H1 (cell line): ENCODE data around the gene CBX4. TPM values are rescaled to one million over a fixed set of nuclear protein-coding genes. Genes with fewer than 3 reads are reported as not detected.

Experiments used
- CTCF ChIA-PET: fragments of 300-600 bp; sonication (Branson Sonifier 250); formaldehyde crosslinking; loops from one replicate; lab custom pipeline; 2021; ENCODE audit not compliant: partially characterized antibody; lab: Charles Lee
- POLR2A ChIA-PET: fragments of 300-600 bp; sonication (Branson Sonifier 250); formaldehyde crosslinking; loops from one replicate; lab custom pipeline; 2021; ENCODE audit warnings: inconsistent platforms; ENCODE audit not compliant: partially characterized antibody; lab: Charles Lee
- DNase-seq, 2 experiments: peaks; one replicate each; pipeline versions ENCODE4 v3.0.0 to v3.0.0-alpha.2; 2010 to 2022; ENCODE audit warnings: low spot score in 2 of 2, low read depth in 1 of 2, mixed read lengths in 1 of 2
- FAIRE-seq: peaks from 2 replicates; lab custom pipeline; 2011; peaks lifted over from hg19 to GRCh38; lab: Jason Lieb, UNC
- H2AFZ ChIP-seq: 2 replicates; pipeline ENCODE4 v1.8.1; 2012; ENCODE audit warnings: low read length, inconsistent platforms
- H2AK5ac ChIP-seq: 2 replicates; pipeline ENCODE4 v1.6.1; 2013; ENCODE audit warnings: low read depth, low read length
- H2BK120ac ChIP-seq: replicated peaks from 2 replicates; pipeline ENCODE3; 2013; ENCODE audit warnings: low read depth, low read length, inconsistent platforms
- H2BK12ac ChIP-seq: 2 replicates; pipeline ENCODE4 v1.6.1; 2013; ENCODE audit warnings: low read depth, low read length
- H2BK15ac ChIP-seq: 2 replicates; pipeline ENCODE4 v1.6.1; 2013; ENCODE audit warnings: low read length
- H2BK20ac ChIP-seq: 2 replicates; pipeline ENCODE4 v1.6.1; 2013; ENCODE audit warnings: low read length
- H2BK5ac ChIP-seq: 2 replicates; pipeline ENCODE4 v1.6.1; 2013; ENCODE audit warnings: low read depth, low read length
- H3K14ac ChIP-seq: 2 replicates; pipeline ENCODE4 v1.6.1; 2013; ENCODE audit warnings: inconsistent platforms; ENCODE audit not compliant: insufficient read length
- H3K18ac ChIP-seq: 2 replicates; pipeline ENCODE4 v1.6.1; 2013; ENCODE audit warnings: low read length; ENCODE audit errors: extremely low read depth
- H3K23ac ChIP-seq: 2 replicates; pipeline ENCODE4 v1.6.1; 2013; ENCODE audit warnings: inconsistent platforms; ENCODE audit not compliant: insufficient read length
- H3K23me2 ChIP-seq: 2 replicates; pipeline ENCODE4 v1.6.1; 2013; ENCODE audit warnings: low read depth, low read length
- H3K27ac ChIP-seq: 2 replicates; pipeline ENCODE4 v1.6.1; 2011; ENCODE audit warnings: low read depth, low read length, inconsistent platforms
- H3K27me3 ChIP-seq, 4 experiments: replicated peaks in 1 of 4; 1 replicate in 1 of 4; 2 replicates in 3 of 4; pipeline versions ENCODE4 v1.6.1 to v1.8.1; 2011 to 2013; ENCODE audit warnings: low read length in 3 of 4, mild to moderate bottlenecking in 3 of 4, inconsistent platforms in 2 of 4, mixed read lengths in 2 of 4, moderate library complexity in 1 of 4; ENCODE audit not compliant: control insufficient read depth in 3 of 4, insufficient read depth in 3 of 4; ENCODE audit errors: extremely low read depth in 1 of 4
- H3K36me3 ChIP-seq, 4 experiments: 2 replicates each; pipeline versions ENCODE4 v1.6.1 to v1.8.1; 2011 to 2013; ENCODE audit warnings: mild to moderate bottlenecking in 4 of 4, low read length in 3 of 4, moderate library complexity in 2 of 4, control low read depth in 1 of 4, inconsistent platforms in 1 of 4; ENCODE audit not compliant: insufficient read depth in 4 of 4, control insufficient read depth in 2 of 4
- H3K4ac ChIP-seq: replicated peaks from 2 replicates; pipeline ENCODE3; 2013; ENCODE audit warnings: low read length, low read depth, mixed read lengths, inconsistent platforms; ENCODE audit not compliant: insufficient read length
- H3K4me1 ChIP-seq, 4 experiments: replicated peaks in 1 of 4; 1 replicate in 1 of 4; 2 replicates in 3 of 4; pipeline versions ENCODE4 v1.6.1 to v1.8.1; 2011 to 2013; ENCODE audit warnings: low read length in 3 of 4, inconsistent platforms in 2 of 4, mixed read lengths in 1 of 4; ENCODE audit not compliant: insufficient read depth in 4 of 4, control insufficient read depth in 3 of 4
- H3K4me2 ChIP-seq, 2 experiments: 2 replicates each; pipeline versions ENCODE4 v1.6.1 to v1.8.1; 2011 to 2013; ENCODE audit warnings: low read depth in 2 of 2, low read length in 2 of 2, control low read depth in 1 of 2, inconsistent platforms in 1 of 2, mild to moderate bottlenecking in 1 of 2; ENCODE audit not compliant: insufficient read depth in 1 of 2
- H3K4me3 ChIP-seq, 4 experiments: fragments of 200-600, 300-600 bp in 1 of 4; sonication (generic), shearing (Covaris generic), sonication (Bioruptor Twin) in 1 of 4; 2 replicates each; pipeline versions ENCODE4 v1.5.1 to v1.8.1; 2011 to 2016; ENCODE audit warnings: low read length in 4 of 4, low read depth in 3 of 4, control low read depth in 2 of 4, inconsistent platforms in 2 of 4, mild to moderate bottlenecking in 2 of 4, mixed read lengths in 1 of 4, moderate library complexity in 1 of 4; ENCODE audit not compliant: insufficient read depth in 2 of 4; ENCODE audit errors: extremely low read depth in 1 of 4
- H3K56ac ChIP-seq: replicated peaks from 2 replicates; pipeline ENCODE3; 2013; ENCODE audit warnings: low read depth, mild to moderate bottlenecking, mixed read lengths, low read length, inconsistent platforms; ENCODE audit not compliant: insufficient read length
- H3K79me1 ChIP-seq: 2 replicates; pipeline ENCODE4 v1.6.1; 2013; ENCODE audit warnings: low read depth, low read length, control low read depth
- H3K79me2 ChIP-seq, 2 experiments: 2 replicates each; pipeline versions ENCODE4 v1.6.1 to v1.8.1; 2012 to 2013; ENCODE audit warnings: low read length in 2 of 2, mild to moderate bottlenecking in 2 of 2, inconsistent platforms in 1 of 2; ENCODE audit not compliant: insufficient read depth in 2 of 2, control insufficient read depth in 1 of 2
- H3K9ac ChIP-seq, 4 experiments: replicated peaks in 1 of 4; 1 replicate in 1 of 4; 2 replicates in 3 of 4; pipeline versions ENCODE4 v1.6.1 to v1.8.1; 2011 to 2013; ENCODE audit warnings: low read depth in 3 of 4, low read length in 3 of 4, control low read depth in 2 of 4, mild to moderate bottlenecking in 2 of 4, moderate library complexity in 2 of 4, inconsistent platforms in 1 of 4; ENCODE audit errors: extremely low read depth in 1 of 4
- H3K9me3 ChIP-seq, 2 experiments: 2 replicates each; pipeline versions ENCODE4 v1.6.1 to v1.8.1; 2012 to 2013; ENCODE audit warnings: mild to moderate bottlenecking in 2 of 2, moderate library complexity in 2 of 2, control low read depth in 1 of 2, inconsistent platforms in 1 of 2, low read depth in 1 of 2, low read length in 1 of 2, mixed read lengths in 1 of 2; ENCODE audit not compliant: insufficient read depth in 2 of 2
- H4K20me1 ChIP-seq, 2 experiments: replicated peaks in 1 of 2; 2 replicates each; pipeline versions ENCODE3 to v1.8.1; 2011 to 2013; ENCODE audit warnings: inconsistent platforms in 2 of 2, low read length in 2 of 2, mild to moderate bottlenecking in 1 of 2; ENCODE audit not compliant: insufficient read depth in 2 of 2, control insufficient read depth in 1 of 2
- H4K5ac ChIP-seq: 2 replicates; pipeline ENCODE4 v1.6.1; 2013; ENCODE audit warnings: low read length, low read depth, mixed read lengths, inconsistent platforms; ENCODE audit not compliant: insufficient read length
- H4K8ac ChIP-seq: 2 replicates; pipeline ENCODE4 v1.8.0; 2013; ENCODE audit warnings: mild to moderate bottlenecking, moderate library complexity, low read length, inconsistent platforms; ENCODE audit not compliant: insufficient read depth; ENCODE audit errors: extremely low read depth
- H4K91ac ChIP-seq: replicated peaks from 2 replicates; pipeline ENCODE3; 2013; ENCODE audit warnings: low read length, mixed read lengths, inconsistent platforms; ENCODE audit not compliant: insufficient read length
- BCL11A ChIP-seq, 2 experiments: IDR thresholded peaks; one replicate each; pipeline ENCODE4 v1.6.1; 2011; ENCODE audit warnings: low read depth in 2 of 2, low read length in 2 of 2, mild to moderate bottlenecking in 2 of 2
- CBX5 ChIP-seq: fragments of 300-800, 300-1000 bp; sonication (generic); IDR thresholded peaks from 2 replicates; pipeline ENCODE4 v1.7.1; 2016; ENCODE audit warnings: antibody characterized with exemption, low read length, low read depth
- CHD1 ChIP-seq: IDR thresholded peaks from 2 replicates; pipeline ENCODE4 v1.6.1; 2012; ENCODE audit warnings: low read depth, low read length, improper control_type of control experiment
- FOSL1 ChIP-seq: IDR thresholded peaks from 2 replicates; pipeline ENCODE4 v1.6.1; 2011; ENCODE audit warnings: mild to moderate bottlenecking, low read depth, low read length, moderate library complexity; ENCODE audit not compliant: insufficient read depth
- JUN ChIP-seq: IDR thresholded peaks from 2 replicates; pipeline ENCODE4 v1.6.1; 2011; ENCODE audit warnings: low read depth, mild to moderate bottlenecking, improper control_type of control experiment, low read length
- KDM4A ChIP-seq: IDR thresholded peaks from one replicate; pipeline ENCODE4 v1.7.1; 2012; ENCODE audit warnings: low read depth, mild to moderate bottlenecking, moderate library complexity, low read length, inconsistent platforms; ENCODE audit not compliant: severe bottlenecking
- PHF8 ChIP-seq: fragments of 200-600 bp; sonication (generic); conservative IDR thresholded peaks from 2 replicates; pipeline ENCODE4 v1.7.1; 2012; ENCODE audit warnings: low read depth, mild to moderate bottlenecking, inconsistent platforms, low read length, moderate library complexity
- POU5F1 ChIP-seq: IDR thresholded peaks from 2 replicates; pipeline ENCODE4 v1.6.1; 2011; ENCODE audit warnings: low read depth, mild to moderate bottlenecking, low read length, moderate library complexity
- RAD21 ChIP-seq, 2 experiments: IDR thresholded peaks in 1 of 2; conservative IDR thresholded peaks in 1 of 2; 2 replicates each; pipeline ENCODE4 v1.6.1; 2011; ENCODE audit warnings: low read depth in 2 of 2, low read length in 2 of 2, improper control_type of control experiment in 1 of 2, inconsistent platforms in 1 of 2, mild to moderate bottlenecking in 1 of 2, moderate library complexity in 1 of 2
- SP4 ChIP-seq: IDR thresholded peaks from 2 replicates; pipeline ENCODE4 v1.6.1; 2012; ENCODE audit warnings: low read length, inconsistent platforms
- TAF7 ChIP-seq: optimal IDR thresholded peaks from 2 replicates; pipeline ENCODE3; 2011; ENCODE audit warnings: low read depth, mild to moderate bottlenecking, inconsistent platforms, low read length, moderate library complexity, borderline replicate concordance
- YY1 ChIP-seq: IDR thresholded peaks from 2 replicates; pipeline ENCODE4 v1.6.1; 2011; ENCODE audit warnings: low read depth, mild to moderate bottlenecking, low read length
- WGBS, 2 experiments: shearing (Covaris generic) in 1 of 2; methylation state at CpG; one replicate each; pipeline versions ENCODE4 v1.1.6 to v1.1.7; 2013 to 2015; ENCODE audit warnings: low lambda C conversion rate in 2 of 2, mixed read lengths in 2 of 2, inconsistent platforms in 1 of 2, low coverage in 1 of 2, missing lambda C conversion rate in 1 of 2; ENCODE audit not compliant: insufficient replicate concordance in 2 of 2, insufficient coverage in 1 of 2, insufficient read length in 1 of 2; ENCODE audit errors: extremely low coverage in 1 of 2, missing lambda C conversion rate in 1 of 2; 5-methylcytosine and 5-hydroxymethylcytosine counted together
- polyA plus RNA-seq, 7 experiments: library from polyadenylated mRNA; depleted of rRNA in 3 of 7; stranded (reverse) in 5 of 7; unstranded in 2 of 7; fragments of >200 nt in 5 of 7; fragments of 200-250 nt in 2 of 7; gene quantifications; 1 replicate in 5 of 7; 2 replicates in 1 of 7; 4 replicates in 1 of 7; pipeline versions ENCODE4 v1.2.1 to v1.2.3, GENCODE V29; 2011 to 2013; ENCODE audit warnings: missing spikeins in 2 of 7, mixed read lengths in 2 of 7
- total RNA-seq: library from RNA; stranded (reverse); fragmentation: NEBNext Ultra II Directional; extraction: Animal tissue kit (Norgen Biotek cat#: 25700); gene quantifications from 2 replicates; pipeline ENCODE4 v1.2.1, GENCODE V29; 2021
- TF ChIP-seq, protein P1 (sequence below): IDR thresholded peaks from 2 replicates; pipeline ENCODE4 v1.6.1; 2012; ENCODE audit warnings: inconsistent platforms

The CBX4 gene
- total and polyA plus RNA-seq, 2 of the 8 experiments (the other 6 are each of a cell fraction or from before 2014, with no cell fraction given) = 1.8 to 4.0 TPM

DNA sequence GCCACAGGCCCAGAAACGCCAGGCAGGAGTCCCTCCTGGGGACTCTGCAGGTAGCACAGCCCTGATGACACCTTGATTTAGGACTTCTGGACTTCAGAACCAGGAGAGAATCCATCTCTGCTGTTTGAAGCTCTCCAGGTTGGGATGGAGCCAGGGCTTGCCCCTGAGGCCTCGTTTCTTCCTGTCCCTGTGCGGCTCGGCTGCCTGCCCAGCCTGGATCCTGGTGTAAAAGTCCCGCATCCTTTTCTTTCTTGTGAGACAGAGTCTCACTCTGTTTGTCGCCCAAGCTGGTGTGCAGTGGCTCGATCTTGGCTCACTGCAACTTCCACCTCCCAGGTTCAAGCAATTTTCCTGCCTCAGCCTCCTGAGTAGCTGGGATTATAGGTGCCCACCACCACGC lies 17.9 kb upstream of the CBX4 start:
- H4K91ac ChIP-seq = no peak overlapping the region
- POLR2A ChIA-PET = interaction anchor here (1.0 to 1.2 kb wide), 2 partner anchors 21 to 72 kb away, joined by 3 read pairs; no protein-coding TSS in a partner anchor
- TF ChIP-seq, protein P1, sequence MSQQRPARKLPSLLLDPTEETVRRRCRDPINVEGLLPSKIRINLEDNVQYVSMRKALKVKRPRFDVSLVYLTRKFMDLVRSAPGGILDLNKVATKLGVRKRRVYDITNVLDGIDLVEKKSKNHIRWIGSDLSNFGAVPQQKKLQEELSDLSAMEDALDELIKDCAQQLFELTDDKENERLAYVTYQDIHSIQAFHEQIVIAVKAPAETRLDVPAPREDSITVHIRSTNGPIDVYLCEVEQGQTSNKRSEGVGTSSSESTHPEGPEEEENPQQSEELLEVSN = no peak
- TF ChIP-seq KDM4A = no peak
- no peak for TF ChIP-seq POU5F1
- TF ChIP-seq JUN = no peak
- no peak for TF ChIP-seq SP4
- TF ChIP-seq CHD1 = no peak
- TF ChIP-seq FOSL1 = no peak
- no peak for TF ChIP-seq PHF8
- TF ChIP-seq BCL11A (IDR thresholded peaks at IDR 0.05; ENCODE audit: low read depth in 2 of 2, low read length in 2 of 2) = no peak
- no peak for TF ChIP-seq RAD21 (IDR thresholded peaks at IDR 0.05 in 1 of 2, conservative IDR thresholded peaks at IDR 0.05 in 1 of 2; ENCODE audit: low read depth in 2 of 2, low read length in 2 of 2)
- no peak for TF ChIP-seq YY1
- no peak for TF ChIP-seq CBX5
- no peak for TF ChIP-seq TAF7

More for the DNA sequence above, 17.9 kb upstream of the CBX4 start:
- Histone ChIP-seq H4K20me1 (no peaks in the 10 kb centered on the region), H2BK15ac (no peak overlapping the region), H3K23me2 (no peaks in the 10 kb centered on the region), H4K5ac (no peak overlapping the region), H2BK5ac (no peak overlapping the region), H2BK12ac (no peak overlapping the region), H3K79me1 (no peaks in the 10 kb centered on the region), H4K8ac (no peak overlapping the region; the same call in 1 of the 2 replicates), H3K4ac (no peak overlapping the region), H2AFZ (no peak overlapping the region), H3K4me1 (peaks cover 0 to 5% (median 3%) of the 10 kb centered on the region in 4 experiments; a peak in 3 of 7 replicates), H3K27me3 (peaks cover 0 to 2% (median 0%) of the 10 kb centered on the region in 4 experiments; a peak in 1 of 7 replicates), H3K4me2 (no peak overlapping the region), H3K56ac (no peak overlapping the region), H3K9me3 (no peaks in the 10 kb centered on the region), H3K14ac (no peak overlapping the region), H3K18ac (no peak overlapping the region), H2AK5ac (no peak overlapping the region), H3K79me2 (no peaks in the 10 kb centered on the region), H3K23ac (no peak overlapping the region), H3K9ac (no peak overlapping the region), H2BK120ac (no peak overlapping the region), H3K36me3 (no peaks in the 10 kb centered on the region), H3K27ac (no peak overlapping the region), H2BK20ac (no peak overlapping the region), H3K4me3 (no peak overlapping the region)
- 91% methylated on average over 8 of the region's 8 CpGs; no CpG with 5 or more reads in 1 of the 2 experiments for WGBS, 2 experiments
- no peak for FAIRE-seq
- no peak for DNase-seq
- CTCF ChIA-PET = interaction anchor here (0.8 to 3.4 kb wide), 8 partner anchors 10 to 112 kb away, joined by 3 to 14 read pairs (median 4); no protein-coding TSS in a partner anchor
